Hindlimb muscle (tissue), 1 donor: ENCODE results near the gene PTPRN2. TPM values are rescaled to one million over a fixed set of nuclear protein-coding genes. Genes with fewer than 3 reads are reported as not detected.

Experiments used
- DNase-seq: peaks from one replicate; pipeline ENCODE4 v3.0.0-alpha.2; 2013
- polyA plus RNA-seq: library from polyadenylated mRNA; unstranded; fragments of 120-200 nt; gene quantifications from one replicate; pipeline ENCODE4 v1.2.1, GENCODE V29; 2013; ENCODE audit not compliant: insufficient read length

Gene PTPRN2
- polyA plus RNA-seq, 1 donor = 2.0 TPM

GRCh38 chr7:157621131-157621681 lies 966.4 kb downstream of the PTPRN2 start:
- DNase-seq = no peak

GRCh38 chr7:157620616-157621015 lies 967.0 kb downstream of the PTPRN2 start:
- DNase-seq = no peak

- no peak for DNase-seq
Measured at GRCh38 chr7:157619753-157620525, 967.7 kb downstream of the PTPRN2 start.

- no peak for DNase-seq
Measured at GRCh38 chr7:157618823-157619606, 968.6 kb downstream of the PTPRN2 start.

GRCh38 chr7:157618091-157618726 lies 969.4 kb downstream of the PTPRN2 start:
- DNase-seq = no peak

GRCh38 chr7:157617401-157617800 lies 970.2 kb downstream of the PTPRN2 start:
- DNase-seq = no peak

- DNase-seq = no peak
Measured at GRCh38 chr7:157616931-157617330, 970.7 kb downstream of the PTPRN2 start.

GRCh38 chr7:157616426-157616825 lies 971.2 kb downstream of the PTPRN2 start:
- no peak for DNase-seq

- no peak for DNase-seq
Measured at GRCh38 chr7:157615852-157616251, 971.8 kb downstream of the PTPRN2 start.

- DNase-seq = no peak
Measured at GRCh38 chr7:157615101-157615817, 972.4 kb downstream of the PTPRN2 start.

GRCh38 chr7:157614457-157615020 lies 973.1 kb downstream of the PTPRN2 start:
- no peak for DNase-seq

- DNase-seq = no peak
Measured at GRCh38 chr7:157613575-157614322, 973.9 kb downstream of the PTPRN2 start.

- DNase-seq = peak; percentile 16
Measured at GRCh38 chr7:157612664-157613561, 974.7 kb downstream of the PTPRN2 start.

GRCh38 chr7:157612009-157612663 lies 975.5 kb downstream of the PTPRN2 start:
- DNase-seq = no peak

GRCh38 chr7:157611341-157611740 lies 976.3 kb downstream of the PTPRN2 start:
- no peak for DNase-seq

- DNase-seq = no peak
Measured at GRCh38 chr7:157610671-157611295, 976.8 kb downstream of the PTPRN2 start.

GRCh38 chr7:157609932-157610640 lies 977.5 kb downstream of the PTPRN2 start:
- DNase-seq = no peak

GRCh38 chr7:157609516-157609915 lies 978.1 kb downstream of the PTPRN2 start:
- no peak for DNase-seq
